GM18508 (cell line): Measurements from ENCODE around the gene STRIP1.
A peak's percentile ranks its signal among the peaks of the same experiment; 100 is the strongest.
"Not testable (repeated sequence)": the region's sequence is repeated elsewhere in the genome, so short reads cannot be mapped to it uniquely, and the experiment has no call there.

Source experiments
- ATAC-seq: cut with Tn5 transposase; IDR thresholded peaks from one replicate; pipeline ENCODE4 v1.9.1; 2021; ENCODE audit warnings: moderate number of reproducible peaks; ENCODE audit not compliant: insufficient read depth, unreplicated experiment

Gene STRIP1

DNA sequence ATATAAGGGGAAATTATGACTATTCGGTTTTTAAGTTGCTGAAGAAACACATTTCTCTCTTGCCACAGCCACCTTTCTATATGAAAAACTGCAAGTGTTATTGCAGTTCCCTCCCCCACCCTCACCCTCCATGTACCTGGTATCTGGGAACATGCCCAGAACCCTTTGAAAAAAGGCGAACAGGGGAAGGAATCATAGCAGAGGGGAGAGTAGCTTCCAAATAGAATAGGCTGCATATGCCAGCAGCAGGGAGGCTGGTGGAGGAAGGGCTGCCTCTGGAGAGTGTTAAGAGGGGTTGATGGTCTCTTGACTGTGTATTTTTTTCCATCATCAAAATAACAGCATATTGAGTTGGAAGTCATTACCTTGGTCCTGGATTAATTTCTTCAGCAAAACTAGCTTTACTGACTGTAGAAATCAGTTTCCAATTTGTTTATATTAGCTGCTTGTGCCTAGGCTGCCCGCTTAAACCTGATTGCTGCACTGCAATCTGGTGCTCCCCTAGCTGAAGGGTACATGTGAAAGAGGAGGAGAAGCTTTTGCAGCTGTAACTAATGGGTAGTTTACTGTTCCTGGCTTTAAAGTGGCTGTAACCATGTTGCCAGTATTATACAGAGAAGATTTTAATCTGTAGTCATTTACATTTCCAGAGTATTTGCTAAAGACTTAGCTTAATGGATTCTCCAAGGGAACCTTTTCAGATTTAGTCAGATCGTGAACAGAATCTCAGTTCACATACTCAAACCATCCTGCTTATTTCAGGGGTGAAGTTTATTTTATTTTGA lies 27.2 kb upstream of the STRIP1 start:
- ATAC-seq: no peak

DNA sequence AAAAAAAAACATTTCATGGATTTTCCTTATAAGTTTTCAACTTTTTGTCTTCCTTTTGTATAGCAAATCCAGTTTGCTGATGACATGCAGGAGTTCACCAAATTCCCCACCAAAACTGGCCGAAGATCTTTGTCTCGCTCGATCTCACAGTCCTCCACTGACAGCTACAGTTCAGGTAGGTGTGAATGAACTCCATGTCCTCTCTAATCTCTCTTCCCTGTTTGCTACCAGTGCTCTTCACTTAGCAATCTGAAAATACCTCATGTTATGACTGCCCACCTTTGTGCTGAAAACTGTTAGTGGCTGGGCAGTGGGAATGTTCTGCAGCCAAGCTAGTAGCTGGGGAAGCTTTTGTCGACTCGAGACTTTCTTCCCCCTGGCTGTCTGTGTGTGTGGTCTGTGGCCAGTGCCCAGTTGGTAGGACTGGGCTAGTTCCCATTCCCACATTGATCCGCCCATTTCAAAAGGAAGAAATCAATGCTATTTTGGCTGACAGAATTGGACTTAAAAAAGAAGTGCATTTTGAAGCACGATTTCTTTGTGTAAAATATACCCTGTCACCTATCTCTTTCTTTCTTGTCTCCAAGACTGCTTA lies 25.4 kb upstream of the STRIP1 start:
- no peak for ATAC-seq

DNA sequence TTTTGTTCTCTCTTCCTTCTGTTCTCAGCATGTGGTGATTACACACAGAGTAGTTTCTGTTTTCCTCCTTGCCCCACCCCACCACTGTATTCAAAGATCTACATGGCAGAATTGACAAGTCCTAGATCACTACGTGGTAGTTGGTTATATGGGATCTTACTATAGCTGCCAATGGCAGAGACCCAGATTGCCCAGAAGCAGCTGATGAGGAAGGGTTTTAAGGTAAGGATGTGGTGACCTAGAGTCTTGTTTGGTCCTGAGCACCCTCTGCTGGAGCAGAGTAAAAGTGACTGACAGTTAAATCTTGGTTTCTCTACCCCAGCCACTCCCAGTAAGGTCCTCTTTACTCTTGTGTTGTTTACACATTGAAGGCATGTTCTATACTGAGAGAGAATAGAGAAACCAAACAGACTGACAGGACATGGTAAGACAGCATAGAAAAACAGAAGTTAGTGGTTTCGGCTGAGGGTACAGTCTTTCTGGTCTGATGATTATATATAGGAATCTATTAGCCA lies 22.8 kb upstream of the STRIP1 start:
- peak; percentile 92 for ATAC-seq

DNA sequence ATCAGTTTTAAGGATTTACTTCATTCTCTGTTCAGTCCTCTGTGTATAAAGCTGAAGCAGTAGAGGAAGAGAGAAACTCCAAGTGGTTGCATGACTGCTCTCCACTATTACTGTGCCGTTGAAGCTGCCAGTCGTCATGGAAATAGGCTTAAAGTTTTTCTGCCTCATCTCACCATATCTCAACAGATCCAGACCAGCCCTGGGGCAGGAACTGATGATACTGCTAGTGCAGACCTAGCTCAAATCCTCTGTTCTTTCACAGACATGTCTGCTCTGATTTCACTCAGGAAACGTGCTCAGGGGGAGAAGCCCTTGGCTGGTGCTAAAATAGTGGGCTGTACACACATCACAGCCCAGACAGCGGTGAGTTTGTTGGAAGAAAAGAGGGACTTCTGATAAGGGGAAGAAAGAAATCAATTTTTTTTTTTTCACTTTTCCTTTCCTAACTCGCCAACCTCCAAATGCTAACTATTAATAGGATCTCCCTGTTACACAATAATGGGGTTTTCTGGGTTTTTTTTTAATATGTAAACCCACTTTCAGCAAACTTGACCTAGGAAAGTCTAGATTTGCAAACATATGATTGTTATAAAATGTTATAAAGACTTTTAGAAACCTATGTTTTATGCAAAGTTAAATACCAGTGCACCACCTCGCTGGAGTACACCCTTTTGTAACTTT lies 22.2 kb upstream of the STRIP1 start:
- ATAC-seq: peak; percentile 38

DNA sequence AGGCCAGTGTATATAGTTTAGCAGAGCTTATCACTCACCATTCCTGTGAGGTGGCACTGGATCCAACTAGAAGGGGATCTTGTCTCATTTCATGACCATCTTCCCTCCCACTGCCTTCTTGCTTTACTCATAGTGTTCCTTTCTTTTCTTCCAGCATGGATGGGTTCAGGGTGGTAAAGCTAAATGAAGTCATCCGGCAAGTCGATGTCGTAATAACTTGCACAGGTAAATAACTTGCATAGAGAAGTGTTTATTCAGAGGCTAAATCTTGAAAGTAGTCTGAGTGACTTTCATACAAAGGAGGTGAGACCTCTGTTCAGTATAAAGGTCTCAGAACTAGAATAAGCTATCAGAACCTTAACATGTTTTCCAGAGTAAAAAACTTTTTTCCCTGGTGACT lies 16.6 kb upstream of the STRIP1 start:
- no peak for ATAC-seq

DNA sequence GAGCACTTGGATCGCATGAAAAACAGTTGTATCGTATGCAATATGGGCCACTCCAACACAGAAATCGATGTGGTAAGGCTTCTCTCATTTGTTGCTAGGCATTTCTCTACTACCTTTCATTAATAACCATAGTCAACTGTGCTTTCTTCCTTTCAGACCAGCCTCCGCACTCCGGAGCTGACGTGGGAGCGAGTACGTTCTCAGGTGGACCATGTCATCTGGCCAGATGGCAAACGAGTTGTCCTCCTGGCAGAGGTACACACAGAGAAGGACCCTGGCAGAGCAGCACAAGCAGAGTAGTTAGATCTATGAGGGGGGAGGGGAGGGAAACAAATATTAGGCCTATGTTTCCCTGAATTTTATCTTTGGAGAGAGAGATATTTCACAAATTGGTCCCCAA lies 16.0 kb upstream of the STRIP1 start:
- no peak for ATAC-seq

DNA sequence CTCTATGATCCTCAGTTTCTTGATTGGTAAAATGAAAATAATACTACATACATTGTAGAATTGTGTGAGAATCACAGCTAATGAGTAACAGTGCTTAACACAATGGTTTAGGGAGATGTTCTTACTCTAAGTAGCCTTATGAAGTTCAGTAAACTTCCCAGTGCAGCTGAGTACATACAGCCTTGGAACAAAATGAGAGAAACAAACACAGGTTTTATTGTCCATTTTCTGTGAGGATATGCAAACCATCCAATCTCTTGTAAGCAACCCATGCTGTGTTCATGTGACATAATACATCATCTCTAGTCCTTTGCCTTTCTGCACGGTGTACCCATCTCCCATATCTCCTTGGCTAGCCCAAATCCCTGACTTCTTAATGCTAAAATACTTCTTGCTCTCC lies 14.7 kb upstream of the STRIP1 start:
- no peak for ATAC-seq

DNA sequence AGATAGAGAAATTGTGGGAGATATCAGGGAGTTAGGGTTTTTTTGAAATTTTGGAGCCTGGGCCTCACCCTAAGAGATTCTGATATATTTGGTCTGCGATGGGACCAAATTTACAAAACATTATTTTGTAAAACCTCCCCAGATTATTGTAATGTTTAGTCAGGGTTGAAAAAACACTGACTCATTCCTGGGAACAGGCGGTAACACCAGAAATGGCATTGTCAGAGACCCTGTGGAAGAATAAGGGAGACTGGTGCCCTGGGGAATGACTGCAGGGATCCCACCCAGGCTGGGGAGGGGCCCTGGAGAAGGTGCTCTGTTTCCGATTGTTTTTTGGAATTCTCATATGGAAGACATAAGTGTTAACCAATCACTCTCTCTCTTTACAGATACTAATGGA lies 13.1 kb upstream of the STRIP1 start:
- ATAC-seq: no peak

DNA sequence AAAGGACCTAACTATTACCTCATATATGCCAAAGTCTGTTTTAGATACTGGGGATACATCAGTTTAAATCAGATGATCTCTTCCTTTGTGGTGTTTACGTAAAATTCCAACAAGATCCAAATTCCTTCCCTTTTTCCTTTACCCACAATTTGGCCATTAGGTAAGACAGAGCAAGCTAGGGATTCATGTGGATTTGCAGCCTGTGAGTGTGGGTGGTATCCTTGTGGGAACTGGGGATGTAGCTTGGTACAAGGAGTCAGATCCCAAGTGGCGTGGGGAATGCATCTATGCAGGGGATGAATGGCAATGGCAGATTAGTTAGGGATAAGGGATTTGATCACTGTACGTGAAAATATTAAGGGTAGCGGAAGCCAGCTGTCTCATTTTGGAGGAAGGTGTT lies 9.8 kb upstream of the STRIP1 start:
- ATAC-seq: no peak

DNA sequence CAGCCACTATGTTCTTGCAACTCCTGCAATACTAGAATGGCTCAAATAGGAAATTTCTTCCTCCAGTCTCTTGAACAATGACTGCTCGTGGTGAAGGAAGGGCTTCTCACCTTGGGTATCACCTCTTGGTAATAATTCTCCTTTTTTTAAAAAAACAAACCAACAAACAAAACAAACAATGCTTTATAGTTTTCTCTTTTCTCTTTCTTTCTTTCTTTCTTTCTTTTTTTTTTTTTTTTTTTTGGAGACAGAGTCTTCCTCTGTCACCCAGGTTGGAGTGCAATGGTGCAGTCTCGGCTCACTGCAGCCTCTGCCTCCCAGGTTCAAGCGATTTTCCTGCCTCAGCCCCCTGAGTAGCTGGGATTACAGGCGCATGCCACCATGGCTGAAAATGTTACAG lies 3.7 kb upstream of the STRIP1 start:
- ATAC-seq: not testable (repeated sequence)

DNA sequence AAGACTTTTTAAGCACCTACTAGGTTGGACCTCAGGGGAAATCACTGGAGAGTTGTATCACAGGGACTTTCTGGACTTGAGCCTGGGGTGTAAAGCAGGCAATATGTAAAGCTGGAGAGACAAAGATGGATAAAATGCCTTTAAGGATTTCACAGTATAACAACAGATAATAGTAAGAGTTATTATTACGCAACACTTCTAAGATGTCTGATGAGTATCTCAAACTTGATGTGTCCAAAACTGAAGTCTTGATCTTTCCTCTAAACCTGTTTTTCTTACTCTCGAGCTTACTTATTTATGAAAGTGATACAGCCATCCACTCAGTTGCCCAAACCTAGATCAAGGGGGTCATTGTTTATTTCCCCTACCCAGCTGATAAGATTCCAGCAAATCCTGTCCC lies 2.1 kb upstream of the STRIP1 start:
- ATAC-seq: no peak

DNA sequence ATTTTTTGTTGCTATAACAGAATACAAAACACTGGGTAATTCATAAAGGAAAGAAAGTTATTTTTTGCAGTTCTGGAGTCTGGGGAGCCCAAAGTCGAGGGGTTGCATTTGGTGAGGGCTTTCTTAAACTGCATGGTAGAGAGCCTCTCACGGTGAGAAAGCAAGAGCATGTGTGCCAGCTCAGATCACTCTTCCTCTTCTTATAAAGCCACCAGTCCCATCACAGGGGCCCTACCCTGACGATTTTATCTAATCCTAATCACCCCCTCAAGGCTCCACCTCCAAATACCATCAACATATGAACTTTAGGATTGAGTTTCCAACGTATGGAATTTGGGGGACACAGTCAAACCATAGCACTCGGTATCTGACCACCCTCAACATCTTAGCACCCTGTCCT lies 1.0 kb upstream of the STRIP1 start:
- ATAC-seq: no peak

DNA sequence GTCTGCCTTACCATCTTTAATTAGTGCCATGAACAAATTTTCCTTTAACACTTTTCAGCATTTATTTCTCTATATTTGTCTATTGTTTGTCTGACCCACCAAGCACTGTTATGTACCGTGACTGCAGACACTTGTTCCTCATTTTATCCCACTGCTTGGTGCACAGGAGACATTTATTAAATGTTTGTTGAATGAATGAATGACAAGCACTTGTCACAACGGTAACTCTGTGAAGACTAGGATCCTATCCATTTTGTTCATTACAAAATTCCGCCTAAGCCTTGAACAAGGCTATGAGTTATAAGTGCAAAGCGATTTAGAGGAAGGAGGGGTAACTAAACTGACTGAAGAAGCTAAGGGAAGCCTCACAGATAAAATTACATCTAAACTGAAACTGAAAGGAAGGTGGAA lies 379 bp upstream of the STRIP1 start:
- ATAC-seq: no peak

DNA sequence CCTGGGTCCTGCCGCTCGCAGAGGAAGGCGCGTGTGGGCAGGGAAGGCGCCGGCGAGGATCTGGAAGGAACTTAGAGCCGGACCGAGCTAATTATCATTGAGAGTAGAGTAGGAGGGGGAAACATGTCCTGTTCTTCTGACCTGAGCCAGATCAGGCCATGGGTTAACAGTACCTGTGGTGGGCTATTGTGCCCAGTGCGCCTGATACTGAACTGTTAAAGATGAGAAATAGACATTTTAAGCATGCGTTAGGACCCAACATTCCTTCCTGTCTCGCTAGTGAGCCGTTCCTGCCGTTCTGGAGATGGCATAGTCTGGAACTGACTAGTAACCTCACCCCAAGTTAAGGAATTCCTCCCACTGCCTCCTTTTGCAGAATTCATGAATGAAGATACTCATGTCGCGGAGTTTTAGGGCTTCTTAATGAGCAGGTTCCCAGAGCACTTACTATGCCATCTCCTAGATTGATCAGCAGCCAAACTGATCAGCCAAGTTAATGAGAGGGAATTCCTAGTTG lies 870 bp downstream of the STRIP1 start:
- ATAC-seq: no peak

DNA sequence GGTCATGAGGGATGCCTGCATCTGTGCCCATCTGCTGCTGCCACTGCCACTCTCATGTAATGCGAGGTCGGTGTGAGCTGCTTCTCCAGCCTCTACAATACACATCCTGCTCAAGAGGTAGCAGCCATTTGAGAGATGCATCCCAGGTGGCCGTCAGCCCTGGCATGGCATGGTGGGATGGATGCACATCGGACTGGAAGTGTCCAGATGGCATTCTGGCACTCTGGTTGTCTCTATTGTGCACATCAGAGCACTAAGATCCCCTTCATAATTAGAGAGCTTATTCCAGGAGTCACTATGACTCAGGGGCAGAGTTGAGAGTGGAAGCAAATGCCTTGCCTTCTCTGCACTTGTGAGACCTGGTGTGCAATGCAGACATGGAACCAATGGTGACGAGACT lies 3.8 kb downstream of the STRIP1 start:
- no peak for ATAC-seq

DNA sequence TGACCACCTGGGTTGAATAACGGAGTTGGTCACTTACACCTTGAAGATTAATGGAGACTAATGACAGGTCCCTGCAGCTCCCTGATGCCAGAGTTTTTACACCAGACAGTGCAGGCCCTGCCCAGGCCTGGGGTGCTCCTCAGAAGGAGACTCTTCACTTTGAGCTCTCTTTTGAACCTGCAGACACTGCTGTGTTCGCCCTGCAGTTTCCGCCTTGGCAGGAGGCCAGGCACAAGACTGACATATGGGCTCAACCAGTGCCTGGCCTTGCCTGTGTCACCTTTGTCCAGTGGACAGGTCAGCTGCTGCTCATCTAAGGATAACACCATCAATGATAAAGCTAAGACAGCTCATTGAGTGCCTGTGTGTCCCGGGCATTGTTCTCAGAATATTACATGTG lies 5.2 kb downstream of the STRIP1 start:
- no peak for ATAC-seq

DNA sequence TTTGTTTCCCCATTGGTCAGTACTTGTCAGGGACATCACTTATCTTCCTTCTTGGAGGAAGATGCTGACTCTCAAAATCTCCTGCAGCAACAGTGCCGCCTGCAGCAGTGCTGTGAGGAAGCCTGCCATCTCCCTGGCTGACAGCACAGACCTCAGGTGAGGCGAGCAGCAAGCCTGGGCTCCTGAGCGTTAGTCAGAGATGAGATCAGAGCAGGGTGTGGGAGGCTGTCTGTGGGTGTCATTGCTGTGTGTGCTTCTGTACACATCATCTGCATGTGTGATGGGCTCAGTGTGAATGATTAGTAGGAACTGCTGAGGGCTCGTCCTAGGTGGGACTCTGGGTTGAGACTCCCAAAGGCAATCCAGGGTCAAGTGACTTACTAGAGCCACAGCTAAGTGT lies 6.1 kb downstream of the STRIP1 start:
- no peak for ATAC-seq

DNA sequence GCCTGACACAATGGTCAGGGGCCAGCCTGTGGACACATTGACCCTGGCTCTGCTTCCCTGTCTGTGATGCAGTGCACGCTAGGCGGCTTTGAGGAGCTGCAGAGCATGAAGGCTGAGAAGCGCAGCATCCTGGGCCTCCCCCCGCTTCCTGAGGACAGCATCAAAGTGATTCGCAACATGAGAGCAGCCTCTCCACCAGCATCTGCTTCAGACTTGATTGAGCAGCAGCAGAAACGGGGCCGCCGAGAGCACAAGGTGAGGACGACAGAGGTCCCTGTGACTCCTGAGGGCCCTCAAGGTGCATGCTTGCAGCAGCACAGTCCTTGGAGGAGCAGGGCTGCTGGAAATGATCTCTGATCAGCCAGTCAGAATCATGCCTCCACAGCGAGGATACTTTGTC lies 8.6 kb downstream of the STRIP1 start:
- ATAC-seq: no peak

DNA sequence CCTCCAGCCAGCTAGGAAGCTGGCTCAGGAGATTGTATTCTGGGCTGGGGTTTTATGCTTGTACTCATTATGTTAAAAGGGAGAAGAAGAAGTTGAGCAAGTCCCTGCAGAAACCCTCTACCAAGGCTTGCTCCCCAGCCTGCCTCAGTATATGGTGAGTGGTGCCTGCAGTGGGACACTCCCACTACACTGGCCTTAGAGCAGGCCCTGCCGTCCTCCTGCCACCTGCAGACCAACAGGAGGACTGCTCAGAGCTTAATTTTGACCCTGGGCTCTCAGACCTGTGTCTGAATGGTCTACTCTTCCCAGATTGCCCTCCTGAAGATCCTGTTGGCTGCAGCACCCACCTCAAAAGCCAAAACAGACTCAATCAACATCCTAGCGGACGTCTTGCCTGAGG lies 13.0 kb downstream of the STRIP1 start:
- ATAC-seq: no peak

DNA sequence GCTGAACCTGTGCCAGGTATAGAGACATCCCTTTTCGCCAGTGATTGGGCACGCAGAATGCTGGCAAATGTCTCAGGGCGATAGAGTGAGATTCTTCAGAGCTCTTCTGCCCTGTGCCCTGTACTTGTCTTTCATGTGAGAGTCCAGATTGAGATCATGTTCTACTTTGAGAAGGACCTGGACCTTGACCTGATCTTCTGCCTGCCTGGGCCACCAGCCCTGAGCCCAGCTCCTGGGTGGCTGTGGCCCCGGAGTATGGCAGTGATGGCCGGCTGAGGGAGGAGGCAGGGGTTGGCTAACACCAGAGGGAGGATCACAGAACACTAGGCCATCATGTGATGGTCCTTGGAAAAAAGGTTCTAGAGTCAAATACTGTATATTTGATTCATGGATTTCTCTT lies 13.8 kb downstream of the STRIP1 start:
- no peak for ATAC-seq

DNA sequence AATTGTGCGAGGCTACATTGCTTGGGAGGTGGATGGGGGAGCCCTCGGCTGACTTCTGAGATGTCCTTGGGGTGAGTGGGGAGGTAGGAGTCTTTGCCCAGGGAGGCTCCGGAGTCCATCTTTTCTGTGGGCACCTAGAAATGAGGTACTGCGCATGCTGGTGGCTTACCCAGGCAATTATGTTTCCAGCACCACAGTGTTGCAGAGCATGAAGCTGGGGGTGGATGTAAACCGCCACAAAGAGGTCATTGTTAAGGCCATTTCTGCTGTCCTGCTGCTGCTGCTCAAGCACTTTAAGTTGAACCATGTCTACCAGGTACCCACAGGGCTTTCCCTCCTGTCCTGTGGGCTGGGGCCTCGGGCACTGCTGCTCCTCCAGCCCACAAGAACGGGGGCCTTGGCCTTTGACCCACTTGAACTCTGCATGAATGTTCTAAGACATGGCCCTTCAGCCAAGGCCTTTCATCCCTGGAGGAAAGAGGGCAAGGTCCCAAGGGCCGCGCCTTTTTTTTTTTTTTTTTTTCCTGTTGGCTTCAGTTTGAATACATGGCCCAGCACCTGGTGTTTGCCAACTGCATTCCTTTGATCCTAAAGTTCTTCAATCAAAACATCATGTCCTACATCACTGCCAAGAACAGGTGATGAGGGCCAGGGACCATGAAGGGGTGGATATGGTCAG lies 14.6 kb downstream of the STRIP1 start:
- no peak for ATAC-seq
